OCI-LY7 (cell line): ENCODE data around the gene ANKS1B.

Experiments used
- CTCF ChIP-seq: fragments of 200-600 bp; sonication (generic); conservative IDR thresholded peaks from 2 replicates; pipeline ENCODE4 v1.5.1; 2014; ENCODE audit warnings: mild to moderate bottlenecking, antibody characterized with exemption, low read length, moderate library complexity, mixed read lengths
- EZH2phosphoT487 ChIP-seq: fragments of 200-600 bp; sonication (generic); IDR thresholded peaks from 2 replicates; pipeline ENCODE4 v1.6.1; 2018; ENCODE audit warnings: low read depth, borderline replicate concordance, mild to moderate bottlenecking, mixed run types, antibody characterized with exemption, low read length, moderate library complexity, mixed read lengths

- TF ChIP-seq CTCF (no peak), EZH2phosphoT487 (no peak)
Measured at GRCh38 chr12:99019798-99020197, 964.9 kb downstream of the ANKS1B start.
